Neural progenitor cell (in vitro differentiated cells): ENCODE data around the gene UCN. TPM values are rescaled to one million over a fixed set of nuclear protein-coding genes. Genes with fewer than 3 reads are reported as not detected.

Experiments
- DNase-seq: peaks from one replicate; pipeline ENCODE4 v3.0.0-alpha.2; 2016; ENCODE audit warnings: low spot score
- H2AFZ ChIP-seq: fragments of 200-600 bp; sonication (generic); replicated peaks from 2 replicates; pipeline ENCODE4 v1.6.1; 2016; ENCODE audit warnings: antibody characterized with exemption
- H3F3A ChIP-seq: fragments of 200-600 bp; sonication (generic); 2 replicates; pipeline ENCODE4 v1.6.1; 2016; ENCODE audit warnings: antibody characterized with exemption, low read depth
- H3K27ac ChIP-seq: fragments of 200-600 bp; sonication (generic); 2 replicates; pipeline ENCODE4 v1.5.1; 2016; ENCODE audit warnings: mild to moderate bottlenecking
- H3K27me3 ChIP-seq: fragments of 200-600 bp; sonication (generic); 2 replicates; pipeline ENCODE4 v1.6.1; 2016; ENCODE audit warnings: mild to moderate bottlenecking, moderate library complexity
- H3K36me3 ChIP-seq: fragments of 200-600 bp; sonication (generic); 2 replicates; pipeline ENCODE4 v1.5.1; 2016
- H3K4me1 ChIP-seq: fragments of 200-600 bp; sonication (generic); 2 replicates; pipeline ENCODE4 v1.6.1; 2016; ENCODE audit warnings: mixed run types
- H3K4me2 ChIP-seq: fragments of 200-600 bp; sonication (generic); 2 replicates; pipeline ENCODE4 v1.6.1; 2016
- H3K4me3 ChIP-seq: fragments of 200-600 bp; sonication (generic); 2 replicates; pipeline ENCODE4 v1.5.1; 2016
- H3K79me2 ChIP-seq: fragments of 200-600 bp; sonication (generic); 2 replicates; pipeline ENCODE4 v1.6.1; 2016; ENCODE audit warnings: low read depth
- H3K9ac ChIP-seq: fragments of 200-600 bp; sonication (generic); 2 replicates; pipeline ENCODE4 v1.6.1; 2016
- H3K9me3 ChIP-seq: fragments of 200-600 bp; sonication (generic); 2 replicates; pipeline ENCODE4 v1.5.1; 2016; ENCODE audit warnings: low read depth
- H4K20me1 ChIP-seq: fragments of 200-600 bp; sonication (generic); 2 replicates; pipeline ENCODE4 v1.6.1; 2016; ENCODE audit warnings: low read depth
- H3K27ac Mint-ChIP-seq: 3 replicates; pipeline ENCODE4 v1.8.0; 2021; ENCODE audit warnings: mixed read lengths
- H3K27me3 Mint-ChIP-seq: 2 replicates; pipeline ENCODE4 v1.8.0; 2022; ENCODE audit warnings: low read depth, mild to moderate bottlenecking, inconsistent platforms, moderate library complexity, mixed read lengths; ENCODE audit not compliant: insufficient read depth
- H3K36me3 Mint-ChIP-seq: 3 replicates; pipeline ENCODE4 v1.8.0; 2021; ENCODE audit warnings: mixed read lengths
- H3K4me1 Mint-ChIP-seq: 3 replicates; pipeline ENCODE4 v1.8.0; 2021; ENCODE audit warnings: mixed read lengths
- H3K4me3 Mint-ChIP-seq: 3 replicates; pipeline ENCODE4 v1.8.0; 2021; ENCODE audit warnings: mild to moderate bottlenecking, moderate library complexity, mixed read lengths
- H3K9me3 Mint-ChIP-seq: 3 replicates; pipeline ENCODE4 v1.8.0; 2020; ENCODE audit warnings: mixed read lengths
- EZH2 ChIP-seq: fragments of 200-600 bp; sonication (generic); IDR thresholded peaks from 2 replicates; pipeline ENCODE4 v1.6.1; 2017; ENCODE audit warnings: antibody characterized with exemption, mild to moderate bottlenecking, moderate library complexity
- EZH2phosphoT487 ChIP-seq: fragments of 200-600 bp; sonication (generic); IDR thresholded peaks from 2 replicates; pipeline ENCODE4 v1.6.1; 2017; ENCODE audit warnings: antibody characterized with exemption
- total RNA-seq: library from RNA; depleted of rRNA; stranded (reverse); fragments of >200 nt; gene quantifications from 2 replicates; pipeline ENCODE4 v1.2.3, GENCODE V29; 2015; ENCODE audit warnings: low replicate concordance
- TF ChIP-seq, protein P1 (sequence below): fragments of 200-600 bp; sonication (generic); IDR thresholded peaks from 2 replicates; pipeline ENCODE4 v1.5.1; 2017; ENCODE audit warnings: antibody characterized with exemption, mild to moderate bottlenecking

UCN gene
- total RNA-seq, 1 donor from 2014 or later: 0.56 TPM

DNA sequence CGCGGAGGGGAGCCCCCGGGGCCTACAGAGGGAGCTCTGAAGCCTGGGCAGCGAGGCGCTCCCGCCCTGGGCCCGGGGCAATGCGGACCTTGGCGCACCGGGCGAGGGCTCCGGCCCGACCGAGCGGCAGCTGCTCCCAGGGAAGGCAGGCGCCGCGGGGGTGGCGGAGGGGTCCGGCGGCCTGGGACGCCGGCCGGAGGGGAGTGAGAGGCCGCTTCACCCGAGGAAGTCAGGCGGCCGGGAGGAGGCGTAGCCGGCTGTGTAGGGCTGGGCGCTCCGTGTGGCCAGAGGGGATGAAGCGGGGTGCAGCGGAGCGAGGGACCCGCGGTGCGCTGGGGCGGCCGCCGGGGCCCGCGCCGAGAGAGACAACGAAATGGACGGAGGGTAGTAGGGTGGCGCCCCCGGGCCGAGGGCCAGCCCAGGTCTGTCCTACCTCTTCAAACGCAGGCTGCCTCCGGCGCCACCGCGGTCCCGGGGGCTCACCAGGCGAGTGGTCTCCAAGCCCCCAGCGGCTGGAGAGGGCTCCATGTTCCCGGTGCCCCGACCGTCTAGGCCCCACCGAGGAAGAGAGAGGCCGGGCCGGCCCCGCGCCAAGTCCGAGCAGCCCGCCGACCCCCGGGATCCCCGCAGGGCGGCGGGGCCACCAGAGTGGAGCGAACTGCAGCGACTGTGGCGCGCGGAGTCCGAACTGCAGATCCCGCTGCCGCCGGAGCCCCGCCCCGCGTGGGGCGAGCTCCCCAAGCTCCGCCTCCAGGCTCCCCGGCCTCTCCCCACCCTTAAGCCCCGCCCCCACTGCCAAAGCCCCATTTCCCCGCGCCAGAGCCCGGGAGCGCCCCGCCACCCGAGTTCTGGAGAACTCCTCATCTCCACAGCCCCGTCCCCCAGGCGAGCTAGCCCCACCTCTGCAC is 45.6 kb downstream of the UCN start, which contains the start of gene SLC30A3:
SLC30A3 (minus strand) TSS at position 669 of the 908 bp plus-strand sequence; CDS start at position 528, 141 bp downstream.
- Histone ChIP-seq H3K4me1 (peaks cover 8% of the 10 kb centered on the region), H3K9me3 (no peaks in the 10 kb centered on the region), H3K79me2 (no peaks in the 10 kb centered on the region), H3K27ac (no peak within 1 kb of the TSS), H3K4me3 (peak within 1 kb of the TSS; percentile 58), H3K36me3 (no peaks in the 10 kb centered on the region), H4K20me1 (peaks cover 10% of the 10 kb centered on the region), H3K27me3 (peaks cover 82% of the 10 kb centered on the region), H3K9ac (no peak within 1 kb of the TSS), H3K4me2 (peak within 1 kb of the TSS; percentile 80), H3F3A (peaks cover 26% of the 10 kb centered on the region), H2AFZ (peak within 1 kb of the TSS; percentile 64)
- TF ChIP-seq EZH2phosphoT487 (peak; percentile 68), EZH2 (peak; percentile 85)
- TF ChIP-seq, protein P1, sequence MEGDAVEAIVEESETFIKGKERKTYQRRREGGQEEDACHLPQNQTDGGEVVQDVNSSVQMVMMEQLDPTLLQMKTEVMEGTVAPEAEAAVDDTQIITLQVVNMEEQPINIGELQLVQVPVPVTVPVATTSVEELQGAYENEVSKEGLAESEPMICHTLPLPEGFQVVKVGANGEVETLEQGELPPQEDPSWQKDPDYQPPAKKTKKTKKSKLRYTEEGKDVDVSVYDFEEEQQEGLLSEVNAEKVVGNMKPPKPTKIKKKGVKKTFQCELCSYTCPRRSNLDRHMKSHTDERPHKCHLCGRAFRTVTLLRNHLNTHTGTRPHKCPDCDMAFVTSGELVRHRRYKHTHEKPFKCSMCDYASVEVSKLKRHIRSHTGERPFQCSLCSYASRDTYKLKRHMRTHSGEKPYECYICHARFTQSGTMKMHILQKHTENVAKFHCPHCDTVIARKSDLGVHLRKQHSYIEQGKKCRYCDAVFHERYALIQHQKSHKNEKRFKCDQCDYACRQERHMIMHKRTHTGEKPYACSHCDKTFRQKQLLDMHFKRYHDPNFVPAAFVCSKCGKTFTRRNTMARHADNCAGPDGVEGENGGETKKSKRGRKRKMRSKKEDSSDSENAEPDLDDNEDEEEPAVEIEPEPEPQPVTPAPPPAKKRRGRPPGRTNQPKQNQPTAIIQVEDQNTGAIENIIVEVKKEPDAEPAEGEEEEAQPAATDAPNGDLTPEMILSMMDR: peak; percentile 3
- peaks cover 41% of the 10 kb centered on the region for H3K27me3 Mint-ChIP-seq
- peaks cover 4% of the 10 kb centered on the region for H3K9me3 Mint-ChIP-seq
- H3K27ac Mint-ChIP-seq: no peak within 1 kb of the TSS
- no peaks in the 10 kb centered on the region for H3K36me3 Mint-ChIP-seq
- H3K4me1 Mint-ChIP-seq: peaks cover 27% of the 10 kb centered on the region
- peak within 1 kb of the TSS; percentile 89 for H3K4me3 Mint-ChIP-seq
- peak; percentile 74 for DNase-seq

DNA sequence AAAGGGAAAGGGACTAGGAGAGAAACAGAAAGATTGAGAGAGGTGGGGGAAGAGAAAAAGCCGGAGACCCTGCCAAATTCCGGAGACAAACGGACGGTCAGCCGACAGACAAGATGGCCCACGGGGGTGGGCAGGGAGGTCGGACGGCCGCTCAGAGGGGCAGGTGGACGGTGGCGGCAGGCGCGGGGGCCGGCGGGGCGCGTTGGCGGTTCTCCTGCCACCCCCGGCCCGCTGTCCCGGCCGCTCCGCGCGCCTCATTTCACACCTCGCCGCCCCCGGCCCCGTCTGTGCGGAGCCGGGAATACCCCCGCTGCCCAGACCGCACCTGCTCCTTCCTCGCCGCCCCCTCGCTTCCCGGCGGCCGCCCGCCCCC is 46.3 kb downstream of the UCN start:
- Mint-ChIP-seq H3K9me3 (peaks cover 4% of the 10 kb centered on the region), H3K4me3 (peak overlapping the region; percentile 80), H3K27ac (no peak overlapping the region), H3K4me1 (peaks cover 27% of the 10 kb centered on the region), H3K27me3 (peaks cover 45% of the 10 kb centered on the region), H3K36me3 (no peaks in the 10 kb centered on the region)
- H3F3A ChIP-seq: peaks cover 26% of the 10 kb centered on the region
- H3K27ac ChIP-seq: no peak overlapping the region
- H3K4me2 ChIP-seq: peak overlapping the region; percentile 80
- H3K36me3 ChIP-seq: no peaks in the 10 kb centered on the region
- peak; percentile 54 for DNase-seq
- H3K27me3 ChIP-seq: peaks cover 76% of the 10 kb centered on the region
- H3K79me2 ChIP-seq: no peaks in the 10 kb centered on the region
- peak; percentile 74 for TF ChIP-seq EZH2
- TF ChIP-seq EZH2phosphoT487: peak; percentile 62
- TF ChIP-seq, protein P1: no peak
- peaks cover 8% of the 10 kb centered on the region for H3K4me1 ChIP-seq
- peak overlapping the region; percentile 64 for H2AFZ ChIP-seq
- H3K9ac ChIP-seq: no peak overlapping the region
- H3K9me3 ChIP-seq: no peaks in the 10 kb centered on the region
- H4K20me1 ChIP-seq: peaks cover 10% of the 10 kb centered on the region
- peak overlapping the region; percentile 58 for H3K4me3 ChIP-seq

DNA sequence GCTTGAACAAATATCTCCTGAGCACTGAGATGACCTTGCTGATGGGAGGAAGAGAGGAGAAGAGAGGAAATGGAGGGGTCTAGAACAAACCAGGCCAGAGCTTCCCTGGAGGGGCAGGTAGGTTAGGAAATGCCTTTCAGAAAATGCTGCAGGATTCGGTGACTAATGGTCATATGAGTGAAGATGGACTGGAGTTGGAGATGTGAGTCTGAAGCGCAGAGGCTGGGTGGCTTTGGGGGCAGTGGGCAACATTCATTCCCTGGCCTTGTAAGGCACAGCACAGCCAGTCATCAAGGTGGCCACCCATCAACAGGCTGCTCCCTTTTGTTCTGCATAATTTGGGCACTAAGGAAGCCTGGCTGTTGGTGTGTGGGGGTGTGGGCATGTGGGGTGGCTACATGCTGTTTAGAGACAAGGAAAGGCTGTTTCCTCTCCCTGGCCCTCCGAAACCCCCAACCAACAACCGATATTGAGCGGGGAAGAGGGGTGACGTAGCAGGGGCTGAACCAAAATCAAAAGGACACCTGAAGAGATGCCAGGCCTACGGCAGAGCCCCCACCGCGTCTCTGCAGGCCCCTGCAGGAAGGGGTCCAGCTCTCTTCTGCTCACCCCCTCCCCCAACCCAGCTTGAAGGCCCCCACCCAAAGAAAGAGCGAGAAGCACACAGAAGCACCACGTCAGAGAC is 46.9 kb downstream of the UCN start:
- Mint-ChIP-seq H3K4me1 (peaks cover 27% of the 10 kb centered on the region), H3K9me3 (peaks cover 4% of the 10 kb centered on the region), H3K27ac (no peak overlapping the region), H3K36me3 (no peaks in the 10 kb centered on the region), H3K27me3 (peaks cover 49% of the 10 kb centered on the region), H3K4me3 (peak overlapping the region; percentile 80)
- H3K4me3 ChIP-seq: peak overlapping the region; percentile 58
- no peak overlapping the region for H3K27ac ChIP-seq
- no peaks in the 10 kb centered on the region for H3K9me3 ChIP-seq
- peaks cover 8% of the 10 kb centered on the region for H3K4me1 ChIP-seq
- no peaks in the 10 kb centered on the region for H3K36me3 ChIP-seq
- peaks cover 71% of the 10 kb centered on the region for H3K27me3 ChIP-seq
- H3F3A ChIP-seq: peaks cover 26% of the 10 kb centered on the region
- no peak overlapping the region for H3K9ac ChIP-seq
- peak overlapping the region; percentile 80 for H3K4me2 ChIP-seq
- peaks cover 10% of the 10 kb centered on the region for H4K20me1 ChIP-seq
- H2AFZ ChIP-seq: peak overlapping the region; percentile 64
- no peaks in the 10 kb centered on the region for H3K79me2 ChIP-seq
- DNase-seq: no peak
- TF ChIP-seq, protein P1: no peak
- TF ChIP-seq EZH2phosphoT487 (no peak), EZH2 (no peak)
